Activated CD4-positive, alpha-beta T cell treated with anti-CD3 and anti-CD28 coated beads, Interleukin-2, amount 10 ng/mL, durations not matched to agents 24 days and 14 days (primary cell): ENCODE results near the gene N4BP2. TPM values are rescaled to one million over a fixed set of nuclear protein-coding genes. Genes with fewer than 3 reads are reported as not detected.

Experiments
- DNase-seq: peaks from one replicate; pipeline ENCODE4 v3.0.0; 2022
- H3K27ac Mint-ChIP-seq: one replicate; pipeline ENCODE4 v1.8.0; 2022; ENCODE audit warnings: mild to moderate bottlenecking, mixed read lengths
- H3K27me3 Mint-ChIP-seq: one replicate; pipeline ENCODE4 v1.8.0; 2022; ENCODE audit warnings: mixed read lengths
- H3K36me3 Mint-ChIP-seq: one replicate; pipeline ENCODE4 v1.8.0; 2022; ENCODE audit warnings: low read depth, mild to moderate bottlenecking, mixed read lengths
- H3K4me1 Mint-ChIP-seq: one replicate; pipeline ENCODE4 v1.8.0; 2021; ENCODE audit warnings: mixed read lengths
- H3K4me3 Mint-ChIP-seq: one replicate; pipeline ENCODE4 v1.8.0; 2022; ENCODE audit warnings: mild to moderate bottlenecking, moderate library complexity, mixed read lengths
- H3K9me3 Mint-ChIP-seq: one replicate; pipeline ENCODE4 v1.8.0; 2021; ENCODE audit warnings: mixed read lengths
- intact Hi-C: fragments of 100-400 bp; cut with micrococcal nuclease; formaldehyde crosslinking; loops from one replicate; pipeline ENCODE4 v1.15.1; 2023
- total RNA-seq: library from RNA; stranded (reverse); gene quantifications from 2 replicates; pipeline ENCODE4 v1.2.3, GENCODE V29; 2022

The N4BP2 gene
- total RNA-seq, 1 donor from 2014 or later = 24.7 TPM

DNA sequence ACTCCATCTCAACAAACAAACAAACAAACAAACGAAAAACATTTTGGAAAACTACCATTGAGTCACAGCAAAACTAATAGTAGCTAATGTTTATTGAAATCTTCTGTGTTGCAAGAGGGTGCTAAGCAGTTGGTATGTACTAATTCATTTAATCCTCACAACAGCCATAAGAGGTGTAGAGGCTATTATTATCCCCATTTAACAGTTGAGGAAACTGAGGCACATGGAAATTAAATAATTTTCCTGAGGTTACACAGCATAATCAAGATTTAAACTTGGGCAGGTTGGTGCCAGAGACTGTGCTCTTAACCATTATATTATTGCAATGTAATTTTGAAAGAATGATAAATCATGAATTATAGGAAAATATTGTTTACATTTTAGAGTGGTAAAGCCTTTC is 122.7 kb downstream of the N4BP2 start:
- Mint-ChIP-seq H3K36me3 (no peaks in the 10 kb centered on the region), H3K9me3 (no peaks in the 10 kb centered on the region), H3K27ac (no peak overlapping the region), H3K4me3 (no peak overlapping the region), H3K4me1 (peaks cover 14% of the 10 kb centered on the region), H3K27me3 (no peaks in the 10 kb centered on the region)
- DNase-seq = no peak
- intact Hi-C loops = no loop called here

DNA sequence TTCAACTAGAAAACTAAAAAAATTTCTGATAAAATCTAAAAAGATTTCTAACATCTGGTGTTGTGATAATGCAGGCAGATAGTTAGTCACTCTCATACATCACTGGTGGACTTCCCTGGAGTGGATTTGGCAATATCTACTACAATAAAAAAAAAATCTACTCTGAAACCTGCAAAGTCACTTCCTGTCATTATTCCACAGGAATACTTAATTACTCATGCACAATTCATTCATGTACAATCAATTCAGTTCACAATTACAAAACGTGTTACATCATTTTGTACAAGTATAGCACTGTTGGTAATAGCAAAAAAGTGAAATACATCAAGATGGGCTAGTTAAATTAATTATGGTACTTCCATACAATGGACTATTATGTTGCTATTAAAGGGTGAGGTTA is 123.7 kb downstream of the N4BP2 start:
- Mint-ChIP-seq H3K36me3 (no peaks in the 10 kb centered on the region), H3K9me3 (no peaks in the 10 kb centered on the region), H3K27ac (no peak overlapping the region), H3K4me3 (no peak overlapping the region), H3K4me1 (peaks cover 19% of the 10 kb centered on the region), H3K27me3 (no peaks in the 10 kb centered on the region)
- intact Hi-C loops = no loop called here
- DNase-seq = no peak

DNA sequence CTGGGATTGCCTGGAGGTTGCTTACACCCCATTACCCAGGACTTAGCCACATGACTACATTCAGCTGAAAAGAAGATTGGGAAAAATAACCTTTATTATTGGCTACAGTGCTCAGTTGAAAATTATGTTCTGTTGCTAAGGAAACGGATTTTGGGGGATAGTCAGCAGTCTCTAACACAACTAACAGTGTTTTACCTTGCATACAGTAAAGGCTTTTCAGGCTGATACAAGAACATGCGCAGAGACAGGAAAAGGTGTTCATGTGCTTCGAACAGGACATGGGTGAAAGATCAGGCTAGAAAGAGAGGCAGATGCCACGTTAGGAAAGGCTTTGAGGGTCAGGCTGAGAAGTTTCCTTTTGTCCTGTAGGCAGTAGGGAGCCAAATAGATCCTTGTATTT is 125.4 kb downstream of the N4BP2 start:
- Mint-ChIP-seq H3K4me3 (no peak overlapping the region), H3K27ac (no peak overlapping the region), H3K36me3 (peaks cover 3% of the 10 kb centered on the region), H3K9me3 (no peaks in the 10 kb centered on the region), H3K4me1 (peaks cover 26% of the 10 kb centered on the region), H3K27me3 (no peaks in the 10 kb centered on the region)
- DNase-seq = no peak
- intact Hi-C loops = no loop called here

DNA sequence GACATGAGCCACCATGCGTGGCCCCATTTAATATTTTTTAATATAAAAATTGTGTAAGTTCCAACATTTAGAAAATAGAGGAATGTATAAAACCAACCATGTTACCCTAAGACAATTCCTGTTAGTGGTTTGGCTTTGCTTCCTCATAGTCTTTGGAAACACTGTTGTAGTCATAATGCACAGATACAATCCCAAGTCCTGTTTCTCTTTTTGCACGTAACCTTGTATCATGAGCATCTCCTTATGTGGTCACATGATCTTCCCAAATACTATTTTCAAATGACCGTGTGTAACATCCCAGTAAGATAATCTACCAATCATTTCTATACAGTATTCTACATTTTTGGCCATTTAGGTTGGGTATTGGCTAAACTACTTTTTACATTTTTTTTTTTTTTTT is 126.3 kb downstream of the N4BP2 start:
- intact Hi-C loops = no loop called here

DNA sequence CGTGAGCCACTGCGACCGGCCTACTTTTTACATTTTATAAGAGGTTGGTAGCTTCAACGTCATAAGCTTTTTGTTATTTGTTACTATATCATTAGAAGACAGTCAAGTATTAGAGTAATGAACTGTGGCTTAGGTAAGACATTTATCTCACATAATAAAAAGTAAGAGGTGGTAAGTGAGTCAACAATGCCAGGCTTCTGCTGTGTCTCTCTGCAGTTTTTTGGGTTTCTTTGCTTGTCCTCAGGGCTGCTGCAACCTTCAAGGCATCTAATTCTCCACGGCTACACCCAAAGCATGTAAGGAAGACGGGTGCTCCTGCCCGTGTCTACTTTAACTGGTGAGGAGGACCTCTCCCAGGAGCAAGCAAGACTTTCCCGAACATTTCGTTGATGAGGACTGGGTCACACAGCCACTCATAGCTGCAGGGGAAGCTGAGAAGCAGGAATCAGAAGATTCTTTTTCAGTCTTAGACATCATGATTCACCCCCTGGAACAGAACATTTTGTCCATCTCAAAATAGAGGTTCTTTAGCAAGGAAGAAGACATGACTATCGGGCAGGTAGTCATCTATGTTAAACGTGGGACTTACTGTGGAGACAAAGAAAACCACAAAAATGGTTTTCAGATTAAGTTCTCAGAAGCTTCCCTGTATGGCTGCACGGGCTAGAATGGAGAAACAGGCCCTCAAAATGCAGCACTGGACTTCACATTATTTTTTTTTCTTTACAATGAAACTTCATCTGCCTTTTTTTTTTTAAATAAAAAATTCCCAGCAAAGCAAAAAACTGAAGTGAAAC is 127.2 kb downstream of the N4BP2 start:
- Mint-ChIP-seq H3K4me3 (peak overlapping the region; percentile 21), H3K27ac (peak overlapping the region; percentile 77), H3K36me3 (peaks cover 7% of the 10 kb centered on the region), H3K9me3 (no peaks in the 10 kb centered on the region), H3K4me1 (peaks cover 32% of the 10 kb centered on the region), H3K27me3 (no peaks in the 10 kb centered on the region)
- intact Hi-C loops = loop anchor here (1.0 kb wide), 1 partner anchor 11 kb away; no protein-coding TSS in a partner anchor
- DNase-seq = no peak

More for the DNA sequence above, 126.3 kb downstream of the N4BP2 start:
- Mint-ChIP-seq H3K27ac (no peak overlapping the region), H3K9me3 (no peaks in the 10 kb centered on the region), H3K27me3 (no peaks in the 10 kb centered on the region), H3K4me3 (no peak overlapping the region), H3K36me3 (peaks cover 7% of the 10 kb centered on the region), H3K4me1 (peaks cover 31% of the 10 kb centered on the region)
- no peak for DNase-seq

DNA sequence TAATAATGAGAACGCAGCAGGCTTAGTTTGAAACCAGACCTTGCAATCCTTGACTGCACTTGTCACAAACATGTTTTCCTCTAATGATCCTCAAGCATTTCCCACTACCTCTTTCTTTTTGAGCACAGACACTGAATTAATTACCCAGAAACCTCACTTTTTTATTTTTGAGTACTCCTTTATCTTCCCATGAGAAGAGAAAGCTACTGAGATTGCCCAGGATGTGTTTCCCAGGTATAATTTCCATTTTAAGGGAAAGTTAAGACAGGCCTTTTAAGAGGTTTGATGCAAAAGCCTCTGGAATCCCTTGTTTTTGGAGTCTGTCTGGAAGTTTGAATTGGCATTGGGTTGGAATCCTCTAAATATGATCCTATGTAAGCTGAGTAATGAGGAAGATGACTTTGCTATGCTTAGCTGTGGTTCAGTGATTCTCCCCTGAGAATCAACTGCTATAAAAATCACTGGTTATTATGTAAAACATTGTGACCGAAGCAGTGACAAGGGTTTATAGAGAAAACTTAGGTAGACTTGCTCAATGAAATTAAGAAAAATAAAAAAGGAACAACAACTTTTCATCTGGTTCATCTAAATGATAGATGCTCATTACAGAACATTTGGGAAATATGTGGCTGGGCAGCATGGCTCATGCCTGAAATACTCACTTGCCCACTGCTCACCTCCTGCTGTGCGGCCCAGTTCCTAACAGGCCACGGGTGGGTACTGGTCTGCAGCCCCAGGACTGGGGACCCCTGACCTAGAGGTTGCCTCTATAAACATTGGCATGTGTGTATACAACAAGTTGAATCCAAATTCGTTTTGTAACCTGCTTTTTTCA is 129.4 kb downstream of the N4BP2 start:
- Mint-ChIP-seq H3K9me3 (no peaks in the 10 kb centered on the region), H3K27me3 (no peaks in the 10 kb centered on the region), H3K4me3 (no peak overlapping the region), H3K27ac (no peak overlapping the region), H3K4me1 (peaks cover 50% of the 10 kb centered on the region), H3K36me3 (peaks cover 7% of the 10 kb centered on the region)
- intact Hi-C loops = no loop called here
- DNase-seq = peak; percentile 51

DNA sequence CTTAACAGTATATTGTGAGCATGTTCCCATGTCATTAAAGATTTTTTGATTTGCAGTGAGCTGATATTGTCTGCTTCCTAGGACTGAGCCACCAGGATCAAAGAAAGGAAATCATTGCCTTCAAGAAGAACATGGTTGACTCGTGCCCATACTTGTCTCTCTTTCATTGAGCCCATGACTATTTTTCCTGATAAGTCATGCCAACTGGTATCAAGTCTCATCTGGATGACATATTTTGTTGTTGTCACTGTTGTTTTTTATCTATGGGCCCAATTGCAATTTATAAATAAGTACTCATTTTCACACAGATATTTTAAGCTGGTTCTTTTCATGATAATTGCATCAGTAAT is 130.0 kb downstream of the N4BP2 start:
- H3K4me3 Mint-ChIP-seq = no peak overlapping the region
- peaks cover 7% of the 10 kb centered on the region for H3K36me3 Mint-ChIP-seq
- DNase-seq = peak; percentile 34
- H3K9me3 Mint-ChIP-seq = no peaks in the 10 kb centered on the region
- no peaks in the 10 kb centered on the region for H3K27me3 Mint-ChIP-seq
- no peak overlapping the region for H3K27ac Mint-ChIP-seq
- peaks cover 54% of the 10 kb centered on the region for H3K4me1 Mint-ChIP-seq
- intact Hi-C loops = loop anchor here (1.0 kb wide), 1 partner anchor 41 kb away; no protein-coding TSS in a partner anchor

DNA sequence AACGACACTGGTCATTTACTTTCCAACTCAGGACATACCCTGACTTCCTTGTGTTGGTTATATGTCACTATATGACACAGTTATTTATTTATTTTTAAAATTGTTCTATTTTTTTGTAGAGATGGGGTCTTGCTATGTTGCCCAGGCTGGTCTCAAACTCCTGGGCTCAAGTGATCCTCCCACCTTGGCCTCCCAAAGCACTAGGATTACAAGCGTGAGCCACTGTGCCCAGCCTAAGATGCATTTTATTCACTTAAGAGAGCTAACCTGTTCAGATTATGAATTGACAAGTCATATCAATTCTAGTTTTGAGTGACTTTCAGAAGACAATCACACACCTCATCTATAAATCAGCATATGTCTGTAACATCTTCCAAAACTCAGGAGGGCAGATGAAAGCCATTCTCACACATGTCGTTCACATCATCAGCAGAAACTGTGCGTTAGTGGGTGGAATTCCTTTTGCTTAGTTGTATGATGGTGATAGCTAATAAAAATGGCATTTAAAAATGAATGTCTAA is 130.8 kb downstream of the N4BP2 start:
- intact Hi-C loops = loop anchor here (1.0 kb wide), 1 partner anchor 40 kb away; no protein-coding TSS in a partner anchor
- Mint-ChIP-seq H3K27ac (peak overlapping the region; percentile 77), H3K4me3 (no peak overlapping the region), H3K9me3 (no peaks in the 10 kb centered on the region), H3K4me1 (peaks cover 57% of the 10 kb centered on the region), H3K36me3 (peaks cover 7% of the 10 kb centered on the region), H3K27me3 (no peaks in the 10 kb centered on the region)
- peak; percentile 51 for DNase-seq

DNA sequence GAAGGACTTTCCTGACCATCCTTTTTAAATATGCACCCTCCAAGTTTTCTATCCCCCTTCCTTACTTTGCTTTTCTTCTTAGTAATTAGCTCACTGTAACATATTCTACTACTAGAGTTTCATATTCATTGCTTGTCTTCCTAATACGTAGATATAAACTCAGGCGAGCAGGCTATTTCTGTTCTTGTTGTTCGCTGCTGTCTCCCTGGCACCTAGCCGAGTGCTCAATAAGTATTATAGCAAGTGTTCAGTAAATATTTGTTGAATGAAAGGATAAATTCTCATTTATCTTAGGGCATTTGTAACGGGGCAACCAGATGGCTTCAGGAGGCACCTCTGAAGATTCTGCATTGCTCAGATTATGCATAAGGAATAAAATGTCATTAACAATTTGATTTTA is 133.4 kb downstream of the N4BP2 start:
- peaks cover 69% of the 10 kb centered on the region for H3K4me1 Mint-ChIP-seq
- H3K4me3 Mint-ChIP-seq = peak overlapping the region; percentile 83
- intact Hi-C loops = loop anchor here (10.0 kb wide), 1 partner anchor 835 kb away; no protein-coding TSS in a partner anchor
- peak; percentile 54 for DNase-seq
- no peaks in the 10 kb centered on the region for H3K9me3 Mint-ChIP-seq
- H3K27ac Mint-ChIP-seq = peak overlapping the region; percentile 94
- peaks cover 10% of the 10 kb centered on the region for H3K36me3 Mint-ChIP-seq
- H3K27me3 Mint-ChIP-seq = no peaks in the 10 kb centered on the region

DNA sequence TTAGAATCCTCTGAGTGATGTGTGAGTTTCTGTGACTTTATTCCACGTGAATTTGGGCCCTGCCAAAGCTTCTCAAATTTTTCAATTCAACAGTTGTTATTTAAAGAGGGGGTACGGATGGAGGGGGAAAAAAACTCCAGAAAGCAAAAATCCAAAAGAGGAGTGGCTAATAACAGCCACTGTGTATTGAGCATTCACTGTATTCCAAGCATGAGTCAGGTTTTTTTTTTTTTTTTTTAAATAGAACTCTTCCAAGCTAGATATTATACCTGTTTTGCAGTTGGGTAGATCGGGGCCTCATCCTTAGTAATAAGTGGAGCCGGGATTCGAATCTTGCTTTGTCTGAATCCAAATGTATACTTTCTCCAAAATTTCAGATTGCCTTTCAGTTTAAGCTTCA is 133.8 kb downstream of the N4BP2 start:
- peak overlapping the region; percentile 94 for H3K27ac Mint-ChIP-seq
- intact Hi-C loops = loop anchor here (10.0 kb wide), 1 partner anchor 836 kb away; no protein-coding TSS in a partner anchor
- no peaks in the 10 kb centered on the region for H3K9me3 Mint-ChIP-seq
- peaks cover 73% of the 10 kb centered on the region for H3K4me1 Mint-ChIP-seq
- H3K27me3 Mint-ChIP-seq = no peaks in the 10 kb centered on the region
- no peak for DNase-seq
- H3K36me3 Mint-ChIP-seq = peaks cover 10% of the 10 kb centered on the region
- peak overlapping the region; percentile 83 for H3K4me3 Mint-ChIP-seq

DNA sequence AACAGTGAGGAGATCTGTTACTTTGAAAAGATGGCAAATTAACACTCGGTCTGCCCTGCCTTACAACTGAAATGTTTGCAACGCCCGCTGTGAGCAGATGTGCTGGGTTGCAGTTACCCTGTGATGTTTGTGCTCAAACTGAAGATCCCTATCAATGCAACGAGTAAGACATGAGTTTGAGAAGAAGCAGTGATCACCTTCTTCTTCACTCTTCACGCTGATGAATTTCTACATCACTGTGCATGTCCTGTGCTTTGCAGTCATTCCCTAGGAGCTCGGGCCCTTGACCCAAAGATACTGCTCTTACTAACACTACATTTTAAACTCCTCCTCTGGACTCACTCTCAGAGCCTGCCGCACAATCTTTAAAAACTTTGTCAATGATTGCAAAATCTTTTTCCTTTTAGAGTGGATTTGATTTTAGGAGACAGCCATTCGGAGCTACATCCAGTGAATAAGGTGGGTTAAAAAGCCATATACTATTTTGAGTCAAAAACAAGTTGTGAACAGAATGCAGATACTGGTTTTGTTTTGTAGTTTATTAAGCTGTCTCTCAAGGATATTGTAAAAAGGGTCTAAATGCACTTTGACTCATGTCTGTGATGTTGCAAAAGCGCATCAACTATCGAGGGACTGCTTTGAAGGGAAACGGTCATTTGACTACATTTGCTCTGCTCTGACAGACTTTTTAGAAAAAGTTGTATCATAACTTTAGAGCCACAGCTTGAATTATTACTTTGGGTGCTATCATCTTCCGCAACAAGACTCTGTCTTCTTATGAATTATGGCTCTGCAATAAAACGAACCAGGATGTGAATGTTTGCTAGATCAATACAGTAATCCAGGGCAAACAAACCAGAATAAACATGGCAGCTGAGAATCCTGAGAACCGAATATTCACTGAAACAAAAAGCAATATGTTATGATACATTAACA is 134.5 kb downstream of the N4BP2 start:
- peak overlapping the region; percentile 83 for H3K4me3 Mint-ChIP-seq
- H3K36me3 Mint-ChIP-seq = peaks cover 10% of the 10 kb centered on the region
- H3K27me3 Mint-ChIP-seq = no peaks in the 10 kb centered on the region
- no peaks in the 10 kb centered on the region for H3K9me3 Mint-ChIP-seq
- peaks cover 75% of the 10 kb centered on the region for H3K4me1 Mint-ChIP-seq
- DNase-seq = peak; percentile 78
- intact Hi-C loops = loop anchor here (10.0 kb wide), 1 partner anchor 836 kb away; no protein-coding TSS in a partner anchor
- peak overlapping the region; percentile 94 for H3K27ac Mint-ChIP-seq

DNA sequence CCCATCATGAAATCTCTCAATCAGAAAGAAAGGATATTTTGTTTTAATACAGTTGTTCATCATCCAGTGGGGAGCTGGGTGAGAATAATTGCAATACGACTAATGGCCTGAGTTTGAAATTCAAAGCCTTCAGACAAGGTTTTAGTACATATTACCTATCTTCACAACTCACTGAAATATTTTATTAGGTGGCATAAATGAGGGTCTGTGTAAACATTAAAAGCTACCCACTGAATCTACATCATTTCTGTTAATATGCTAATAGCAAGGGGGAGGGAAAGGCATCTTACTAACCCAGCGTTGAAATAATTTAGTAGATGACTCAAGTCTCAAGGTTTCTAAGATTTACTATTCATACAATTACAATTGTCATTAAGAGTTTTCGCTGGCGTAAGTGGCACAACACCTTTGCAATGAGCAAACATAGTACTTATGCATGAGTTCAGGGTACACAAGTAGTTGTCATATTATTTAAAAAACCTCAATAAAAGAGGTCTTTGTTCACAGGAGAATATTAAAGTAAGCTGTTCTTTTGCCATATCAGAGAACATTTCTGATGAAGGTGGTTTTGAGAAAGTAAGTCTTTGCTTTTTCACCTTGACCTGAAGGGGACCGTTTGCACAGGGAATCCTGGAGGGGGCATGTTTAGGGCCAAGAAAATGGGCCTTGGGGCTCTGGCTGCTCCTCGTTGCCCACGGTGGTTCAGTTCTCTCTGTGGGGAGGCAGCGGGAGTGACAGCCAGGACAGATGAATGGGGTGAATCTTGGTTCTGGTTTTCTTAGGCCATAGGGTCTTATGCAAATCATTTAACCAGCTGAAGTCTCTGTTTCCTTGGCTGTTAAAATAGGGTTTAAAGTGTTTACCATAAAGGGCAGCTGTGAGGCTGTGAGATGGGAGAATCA is 135.7 kb downstream of the N4BP2 start:
- peak; percentile 74 for DNase-seq
- intact Hi-C loops = loop anchor here (2.0 to 10.0 kb wide), 2 partner anchors 14 to 838 kb away; no protein-coding TSS in a partner anchor
- no peaks in the 10 kb centered on the region for H3K27me3 Mint-ChIP-seq

More for the DNA sequence above, 135.7 kb downstream of the N4BP2 start:
- Mint-ChIP-seq H3K4me3 (peak overlapping the region; percentile 93), H3K9me3 (no peaks in the 10 kb centered on the region), H3K36me3 (peaks cover 7% of the 10 kb centered on the region), H3K4me1 (peaks cover 74% of the 10 kb centered on the region), H3K27ac (peak overlapping the region; percentile 94)
